Thyroid gland (tissue), 4 donors: Measurements from ENCODE around the gene ZSCAN22.

Experiments
- POLR2A ChIP-seq, 2 donors: fragments of 450-650 bp; IDR thresholded peaks; one replicate each; pipeline ENCODE4 v1.6.1; 2017; ENCODE audit warnings: antibody characterized with exemption in 2 of 2, mild to moderate bottlenecking in 2 of 2, moderate library complexity in 1 of 2
- TF ChIP-seq, protein P1 (sequence below), 6 experiments: fragments of 200-600 bp in 3 of 6; fragments of 450-650 bp in 3 of 6; sonication (generic) in 3 of 6; IDR thresholded peaks; one replicate each; pipeline ENCODE4 v1.5.1; 2016 to 2019; ENCODE audit warnings: antibody characterized with exemption in 6 of 6, mild to moderate bottlenecking in 2 of 6, inconsistent platforms in 1 of 6, moderate library complexity in 1 of 6

GRCh38 chr19:58291943-58292342, 34.9 kb upstream of the ZSCAN22 start:
- no peak for TF ChIP-seq POLR2A (IDR thresholded peaks at IDR 0.05)
- TF ChIP-seq, protein P1, sequence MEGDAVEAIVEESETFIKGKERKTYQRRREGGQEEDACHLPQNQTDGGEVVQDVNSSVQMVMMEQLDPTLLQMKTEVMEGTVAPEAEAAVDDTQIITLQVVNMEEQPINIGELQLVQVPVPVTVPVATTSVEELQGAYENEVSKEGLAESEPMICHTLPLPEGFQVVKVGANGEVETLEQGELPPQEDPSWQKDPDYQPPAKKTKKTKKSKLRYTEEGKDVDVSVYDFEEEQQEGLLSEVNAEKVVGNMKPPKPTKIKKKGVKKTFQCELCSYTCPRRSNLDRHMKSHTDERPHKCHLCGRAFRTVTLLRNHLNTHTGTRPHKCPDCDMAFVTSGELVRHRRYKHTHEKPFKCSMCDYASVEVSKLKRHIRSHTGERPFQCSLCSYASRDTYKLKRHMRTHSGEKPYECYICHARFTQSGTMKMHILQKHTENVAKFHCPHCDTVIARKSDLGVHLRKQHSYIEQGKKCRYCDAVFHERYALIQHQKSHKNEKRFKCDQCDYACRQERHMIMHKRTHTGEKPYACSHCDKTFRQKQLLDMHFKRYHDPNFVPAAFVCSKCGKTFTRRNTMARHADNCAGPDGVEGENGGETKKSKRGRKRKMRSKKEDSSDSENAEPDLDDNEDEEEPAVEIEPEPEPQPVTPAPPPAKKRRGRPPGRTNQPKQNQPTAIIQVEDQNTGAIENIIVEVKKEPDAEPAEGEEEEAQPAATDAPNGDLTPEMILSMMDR (IDR thresholded peaks at IDR 0.05): no peak
